GM23338 (cell line): ENCODE results near the gene TARS2. TPM values are rescaled to one million over a fixed set of nuclear protein-coding genes. Genes with fewer than 3 reads are reported as not detected.

ENCODE experiments used
- ATAC-seq: fragments of 200-7000 bp; cut with Tn5 transposase; 3 replicates; pipeline ENCODE4 v1.9.1; 2020
- DNase-seq: peaks from one replicate; pipeline ENCODE4 v3.0.0-alpha.2; 2015; ENCODE audit warnings: low spot score
- H2AFZ ChIP-seq: fragments of 200-600 bp; sonication (generic); 2 replicates; pipeline ENCODE4 v1.8.0; 2016; ENCODE audit warnings: antibody characterized with exemption, mild to moderate bottlenecking, moderate library complexity
- H3F3A ChIP-seq: fragments of 200-600 bp; sonication (generic); replicated peaks from 2 replicates; pipeline ENCODE4 v1.8.0; 2017; ENCODE audit warnings: antibody characterized with exemption, mixed run types, low read depth
- H3K27ac ChIP-seq: fragments of 200-600 bp; sonication (generic); 2 replicates; pipeline ENCODE4 v1.6.1; 2016; ENCODE audit warnings: low read depth
- H3K27me3 ChIP-seq: fragments of 200-600 bp; sonication (generic); 2 replicates; pipeline ENCODE4 v1.8.0; 2016; ENCODE audit warnings: mild to moderate bottlenecking, mixed run types, moderate library complexity; ENCODE audit not compliant: insufficient read depth
- H3K36me3 ChIP-seq: fragments of 200-600 bp; sonication (generic); 2 replicates; pipeline ENCODE4 v1.8.0; 2016; ENCODE audit warnings: mild to moderate bottlenecking; ENCODE audit not compliant: insufficient read depth
- H3K4me1 ChIP-seq: fragments of 200-600 bp; sonication (generic); 2 replicates; pipeline ENCODE4 v1.8.0; 2016; ENCODE audit warnings: mild to moderate bottlenecking, moderate library complexity; ENCODE audit not compliant: insufficient read depth
- H3K4me2 ChIP-seq: fragments of 200-600 bp; sonication (generic); 2 replicates; pipeline ENCODE4 v1.7.1; 2017; ENCODE audit warnings: mixed run types
- H3K4me3 ChIP-seq: fragments of 200-600 bp; sonication (generic); 2 replicates; pipeline ENCODE4 v1.6.1; 2016; ENCODE audit warnings: mixed run types
- H3K79me2 ChIP-seq: fragments of 200-600 bp; sonication (generic); replicated peaks from 2 replicates; pipeline ENCODE4 v1.8.0; 2017; ENCODE audit warnings: mild to moderate bottlenecking; ENCODE audit not compliant: insufficient read depth
- H3K9me2 ChIP-seq: fragments of 200-600 bp; sonication (generic); 2 replicates; pipeline ENCODE4 v1.8.0; 2017; ENCODE audit not compliant: insufficient read depth
- H4K20me1 ChIP-seq: fragments of 200-600 bp; sonication (generic); replicated peaks from 2 replicates; pipeline ENCODE4 v1.8.0; 2017; ENCODE audit warnings: mild to moderate bottlenecking; ENCODE audit not compliant: insufficient read depth
- H3K27ac Mint-ChIP-seq: 2 replicates; pipeline ENCODE4 v1.8.0; 2020; ENCODE audit warnings: inconsistent platforms, mild to moderate bottlenecking, moderate library complexity, mixed read lengths
- H3K27me3 Mint-ChIP-seq: 3 replicates; pipeline ENCODE4 v1.8.0; 2022; ENCODE audit warnings: low read depth, mild to moderate bottlenecking, moderate library complexity, mixed read lengths, inconsistent platforms; ENCODE audit not compliant: insufficient read depth, poor library complexity
- H3K36me3 Mint-ChIP-seq: 3 replicates; pipeline ENCODE4 v1.8.0; 2021; ENCODE audit warnings: low read depth, mild to moderate bottlenecking, inconsistent platforms, moderate library complexity, mixed read lengths
- H3K4me1 Mint-ChIP-seq: 3 replicates; pipeline ENCODE4 v1.8.0; 2020; ENCODE audit warnings: mild to moderate bottlenecking, inconsistent platforms, mixed read lengths
- H3K4me3 Mint-ChIP-seq: 3 replicates; pipeline ENCODE4 v1.8.0; 2021; ENCODE audit warnings: moderate library complexity, mild to moderate bottlenecking, inconsistent platforms, mixed read lengths
- H3K9me3 Mint-ChIP-seq: 3 replicates; pipeline ENCODE4 v1.8.0; 2020; ENCODE audit warnings: moderate library complexity, mild to moderate bottlenecking, inconsistent platforms, mixed read lengths
- CREB1 ChIP-seq: fragments of 250-450 bp; sonication (Bioruptor Pico); IDR thresholded peaks from 2 replicates; pipeline ENCODE4 v1.5.0; 2020; ENCODE audit warnings: low read depth, mild to moderate bottlenecking, moderate library complexity
- EZH2phosphoT487 ChIP-seq: fragments of 200-600 bp; sonication (generic); IDR thresholded peaks from one replicate; pipeline ENCODE4 v1.8.1; 2018; ENCODE audit warnings: antibody characterized with exemption; ENCODE audit not compliant: unreplicated experiment
- JUNB ChIP-seq: IDR thresholded peaks from one replicate; pipeline ENCODE4 v1.6.1; 2016; ENCODE audit warnings: antibody characterized with exemption; ENCODE audit not compliant: unreplicated experiment
- POLR2AphosphoS5 ChIP-seq: IDR thresholded peaks from 2 replicates; pipeline ENCODE4 v1.6.1; 2016; ENCODE audit warnings: antibody characterized with exemption, low read depth
- REST ChIP-seq: IDR thresholded peaks from one replicate; pipeline ENCODE4 v1.6.1; 2018; ENCODE audit warnings: antibody characterized with exemption; ENCODE audit not compliant: unreplicated experiment
- STAT1 ChIP-seq: IDR thresholded peaks from one replicate; pipeline ENCODE4 v1.6.1; 2016; ENCODE audit warnings: antibody characterized with exemption; ENCODE audit not compliant: unreplicated experiment
- ZNF114 ChIP-seq: fragments of 250-450 bp; sonication (Bioruptor Pico); IDR thresholded peaks from 2 replicates; pipeline ENCODE4 v1.5.0; 2020; ENCODE audit warnings: mild to moderate bottlenecking, moderate library complexity
- ZNF331 ChIP-seq: fragments of 250-450 bp; sonication (Bioruptor Pico); IDR thresholded peaks from 2 replicates; pipeline ENCODE4 v1.5.0; 2020; ENCODE audit warnings: low read depth, mild to moderate bottlenecking, moderate library complexity
- polyA plus RNA-seq: library from polyadenylated mRNA; unstranded; fragments of >200 nt; fragmentation: Nextera tagmentation; extraction: Ambion mirVana; gene quantifications from 2 replicates; pipeline ENCODE4 v1.2.1, GENCODE V29; 2016
- total RNA-seq: library from RNA; depleted of rRNA; stranded (reverse); fragments of >200 nt; shearing (Covaris generic); gene quantifications from 2 replicates; pipeline ENCODE4 v1.2.3, GENCODE V29; 2014
- TF ChIP-seq, protein P1 (sequence below), 2 experiments: fragments of 200-600 bp in 1 of 2; sonication (generic) in 1 of 2; conservative IDR thresholded peaks; 2 replicates each; pipeline versions ENCODE4 v1.5.1 to v1.6.1; 2016 to 2017; ENCODE audit warnings: antibody characterized with exemption in 2 of 2, low read depth in 2 of 2, mild to moderate bottlenecking in 2 of 2, moderate library complexity in 1 of 2
- TF ChIP-seq, protein P2 (sequence below): fragments of 250-450 bp; sonication (Bioruptor Pico); IDR thresholded peaks from 2 replicates; pipeline ENCODE4 v1.5.0; 2020; ENCODE audit warnings: mild to moderate bottlenecking, moderate library complexity

TARS2 gene
- total and polyA plus RNA-seq, 2 experiments from 2014 or later: 19.5 to 28.4 TPM

- no peak for TF ChIP-seq REST
- TF ChIP-seq, protein P1, sequence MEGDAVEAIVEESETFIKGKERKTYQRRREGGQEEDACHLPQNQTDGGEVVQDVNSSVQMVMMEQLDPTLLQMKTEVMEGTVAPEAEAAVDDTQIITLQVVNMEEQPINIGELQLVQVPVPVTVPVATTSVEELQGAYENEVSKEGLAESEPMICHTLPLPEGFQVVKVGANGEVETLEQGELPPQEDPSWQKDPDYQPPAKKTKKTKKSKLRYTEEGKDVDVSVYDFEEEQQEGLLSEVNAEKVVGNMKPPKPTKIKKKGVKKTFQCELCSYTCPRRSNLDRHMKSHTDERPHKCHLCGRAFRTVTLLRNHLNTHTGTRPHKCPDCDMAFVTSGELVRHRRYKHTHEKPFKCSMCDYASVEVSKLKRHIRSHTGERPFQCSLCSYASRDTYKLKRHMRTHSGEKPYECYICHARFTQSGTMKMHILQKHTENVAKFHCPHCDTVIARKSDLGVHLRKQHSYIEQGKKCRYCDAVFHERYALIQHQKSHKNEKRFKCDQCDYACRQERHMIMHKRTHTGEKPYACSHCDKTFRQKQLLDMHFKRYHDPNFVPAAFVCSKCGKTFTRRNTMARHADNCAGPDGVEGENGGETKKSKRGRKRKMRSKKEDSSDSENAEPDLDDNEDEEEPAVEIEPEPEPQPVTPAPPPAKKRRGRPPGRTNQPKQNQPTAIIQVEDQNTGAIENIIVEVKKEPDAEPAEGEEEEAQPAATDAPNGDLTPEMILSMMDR (conservative IDR thresholded peaks at IDR 0.05; ENCODE audit: low read depth in 2 of 2): no peak
- TF ChIP-seq POLR2AphosphoS5: no peak
These were observed 17.9 kb upstream of the TARS2 start (continued) for GRCh38 chr1:150469291-150469690.

DNA sequence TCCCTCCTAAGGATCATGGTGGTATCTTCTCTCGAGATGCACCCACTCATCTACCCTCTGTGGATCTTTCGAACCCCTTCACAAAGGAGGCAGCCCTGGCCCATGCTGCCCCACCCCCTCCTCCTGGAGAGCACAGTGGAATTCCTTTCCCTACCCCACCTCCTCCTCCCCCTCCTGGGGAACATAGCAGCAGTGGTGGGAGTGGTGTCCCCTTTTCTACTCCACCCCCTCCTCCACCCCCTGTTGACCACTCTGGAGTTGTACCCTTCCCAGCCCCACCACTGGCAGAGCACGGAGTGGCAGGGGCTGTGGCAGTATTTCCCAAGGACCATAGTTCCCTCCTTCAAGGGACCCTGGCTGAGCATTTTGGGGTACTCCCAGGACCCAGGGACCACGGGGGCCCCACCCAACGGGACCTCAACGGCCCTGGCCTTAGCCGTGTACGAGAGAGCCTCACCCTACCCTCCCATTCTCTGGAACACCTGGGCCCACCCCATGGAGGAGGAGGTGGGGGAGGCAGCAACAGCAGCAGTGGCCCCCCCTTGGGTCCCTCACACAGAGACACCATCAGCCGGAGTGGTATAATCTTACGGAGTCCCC lies 14.5 kb upstream of the TARS2 start:
- Histone ChIP-seq H2AFZ (no peak overlapping the region), H3K4me2 (no peak overlapping the region), H3K4me1 (0 out of 2 replicates have a peak, but pooled peaks cover 4% of the 10 kb centered on the region), H3K36me3 (peaks cover 17% of the 10 kb centered on the region; the same call in 1 of the 2 replicates), H3K27ac (peak overlapping the region; percentile 69), H3K9me2 (no peaks in the 10 kb centered on the region), H4K20me1 (no peaks in the 10 kb centered on the region; the same call in 1 of the 2 replicates), H3K27me3 (no peaks in the 10 kb centered on the region), H3K4me3 (no peak overlapping the region), H3F3A (0 out of 2 replicates have a peak, but pooled peaks cover 3% of the 10 kb centered on the region), H3K79me2 (no peaks in the 10 kb centered on the region)
- peak; percentile 81 for ATAC-seq
- no peaks in the 10 kb centered on the region for H3K9me3 Mint-ChIP-seq
- peaks cover 21% of the 10 kb centered on the region for H3K4me1 Mint-ChIP-seq
- H3K36me3 Mint-ChIP-seq: peaks cover 35% of the 10 kb centered on the region
- peak; percentile 54 for DNase-seq
- H3K27ac Mint-ChIP-seq: peak overlapping the region; percentile 89; the same call in 1 of the 2 replicates
- H3K4me3 Mint-ChIP-seq: peak overlapping the region; percentile 37; the same call in 1 of the 3 replicates
- H3K27me3 Mint-ChIP-seq: peaks cover 14% of the 10 kb centered on the region
- no peak for TF ChIP-seq JUNB
- no peak for TF ChIP-seq ZNF114 (CRISPR knock-in tag)
- TF ChIP-seq STAT1: no peak
- TF ChIP-seq, protein P1 (conservative IDR thresholded peaks at IDR 0.05; ENCODE audit: low read depth in 2 of 2): no peak
- TF ChIP-seq, protein P2, sequence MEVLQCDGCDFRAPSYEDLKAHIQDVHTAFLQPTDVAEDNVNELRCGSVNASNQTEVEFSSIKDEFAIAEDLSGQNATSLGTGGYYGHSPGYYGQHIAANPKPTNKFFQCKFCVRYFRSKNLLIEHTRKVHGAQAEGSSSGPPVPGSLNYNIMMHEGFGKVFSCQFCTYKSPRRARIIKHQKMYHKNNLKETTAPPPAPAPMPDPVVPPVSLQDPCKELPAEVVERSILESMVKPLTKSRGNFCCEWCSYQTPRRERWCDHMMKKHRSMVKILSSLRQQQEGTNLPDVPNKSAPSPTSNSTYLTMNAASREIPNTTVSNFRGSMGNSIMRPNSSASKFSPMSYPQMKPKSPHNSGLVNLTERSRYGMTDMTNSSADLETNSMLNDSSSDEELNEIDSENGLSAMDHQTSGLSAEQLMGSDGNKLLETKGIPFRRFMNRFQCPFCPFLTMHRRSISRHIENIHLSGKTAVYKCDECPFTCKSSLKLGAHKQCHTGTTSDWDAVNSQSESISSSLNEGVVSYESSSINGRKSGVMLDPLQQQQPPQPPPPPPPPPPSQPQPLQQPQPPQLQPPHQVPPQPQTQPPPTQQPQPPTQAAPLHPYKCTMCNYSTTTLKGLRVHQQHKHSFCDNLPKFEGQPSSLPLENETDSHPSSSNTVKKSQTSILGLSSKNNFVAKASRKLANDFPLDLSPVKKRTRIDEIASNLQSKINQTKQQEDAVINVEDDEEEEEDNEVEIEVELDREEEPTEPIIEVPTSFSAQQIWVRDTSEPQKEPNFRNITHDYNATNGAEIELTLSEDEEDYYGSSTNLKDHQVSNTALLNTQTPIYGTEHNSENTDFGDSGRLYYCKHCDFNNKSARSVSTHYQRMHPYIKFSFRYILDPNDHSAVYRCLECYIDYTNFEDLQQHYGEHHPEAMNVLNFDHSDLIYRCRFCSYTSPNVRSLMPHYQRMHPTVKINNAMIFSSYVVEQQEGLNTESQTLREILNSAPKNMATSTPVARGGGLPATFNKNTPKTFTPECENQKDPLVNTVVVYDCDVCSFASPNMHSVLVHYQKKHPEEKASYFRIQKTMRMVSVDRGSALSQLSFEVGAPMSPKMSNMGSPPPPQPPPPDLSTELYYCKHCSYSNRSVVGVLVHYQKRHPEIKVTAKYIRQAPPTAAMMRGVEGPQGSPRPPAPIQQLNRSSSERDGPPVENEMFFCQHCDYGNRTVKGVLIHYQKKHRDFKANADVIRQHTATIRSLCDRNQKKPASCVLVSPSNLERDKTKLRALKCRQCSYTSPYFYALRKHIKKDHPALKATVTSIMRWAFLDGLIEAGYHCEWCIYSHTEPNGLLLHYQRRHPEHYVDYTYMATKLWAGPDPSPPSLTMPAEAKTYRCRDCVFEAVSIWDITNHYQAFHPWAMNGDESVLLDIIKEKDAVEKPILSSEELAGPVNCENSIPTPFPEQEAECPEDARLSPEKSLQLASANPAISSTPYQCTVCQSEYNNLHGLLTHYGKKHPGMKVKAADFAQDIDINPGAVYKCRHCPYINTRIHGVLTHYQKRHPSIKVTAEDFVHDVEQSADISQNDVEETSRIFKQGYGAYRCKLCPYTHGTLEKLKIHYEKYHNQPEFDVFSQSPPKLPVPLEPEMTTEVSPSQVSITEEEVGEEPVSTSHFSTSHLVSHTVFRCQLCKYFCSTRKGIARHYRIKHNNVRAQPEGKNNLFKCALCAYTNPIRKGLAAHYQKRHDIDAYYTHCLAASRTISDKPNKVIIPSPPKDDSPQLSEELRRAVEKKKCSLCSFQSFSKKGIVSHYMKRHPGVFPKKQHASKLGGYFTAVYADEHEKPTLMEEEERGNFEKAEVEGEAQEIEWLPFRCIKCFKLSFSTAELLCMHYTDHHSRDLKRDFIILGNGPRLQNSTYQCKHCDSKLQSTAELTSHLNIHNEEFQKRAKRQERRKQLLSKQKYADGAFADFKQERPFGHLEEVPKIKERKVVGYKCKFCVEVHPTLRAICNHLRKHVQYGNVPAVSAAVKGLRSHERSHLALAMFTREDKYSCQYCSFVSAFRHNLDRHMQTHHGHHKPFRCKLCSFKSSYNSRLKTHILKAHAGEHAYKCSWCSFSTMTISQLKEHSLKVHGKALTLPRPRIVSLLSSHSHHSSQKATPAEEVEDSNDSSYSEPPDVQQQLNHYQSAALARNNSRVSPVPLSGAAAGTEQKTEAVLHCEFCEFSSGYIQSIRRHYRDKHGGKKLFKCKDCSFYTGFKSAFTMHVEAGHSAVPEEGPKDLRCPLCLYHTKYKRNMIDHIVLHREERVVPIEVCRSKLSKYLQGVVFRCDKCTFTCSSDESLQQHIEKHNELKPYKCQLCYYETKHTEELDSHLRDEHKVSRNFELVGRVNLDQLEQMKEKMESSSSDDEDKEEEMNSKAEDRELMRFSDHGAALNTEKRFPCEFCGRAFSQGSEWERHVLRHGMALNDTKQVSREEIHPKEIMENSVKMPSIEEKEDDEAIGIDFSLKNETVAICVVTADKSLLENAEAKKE (CRISPR knock-in tag): no peak
- no peak for TF ChIP-seq CREB1 (CRISPR knock-in tag)
- no peak for TF ChIP-seq ZNF331 (CRISPR knock-in tag)
- TF ChIP-seq POLR2AphosphoS5: no peak
- no peak for TF ChIP-seq EZH2phosphoT487
